HL-60/S4 treated with retinoic acid at 250 ng/mL for 4 days and 3 days (cell line): ENCODE data around the gene BMP4.

ENCODE experiments used
- in situ Hi-C: fragments of 300-500 bp; cut with MboI; formaldehyde crosslinking; loops from 2 replicates; pipeline ENCODE4 v1.7.0; 2022; ENCODE audit warnings: low sequenced_read_pairs

The BMP4 gene

GRCh38 chr14:53947094-53947445, 9.6 kb downstream of the BMP4 start:
- in situ Hi-C loops, result no loop called here

- in situ Hi-C loops, result no loop called here
Observed at GRCh38 chr14:53946404-53947093, 10.1 kb downstream of the BMP4 start.

DNA sequence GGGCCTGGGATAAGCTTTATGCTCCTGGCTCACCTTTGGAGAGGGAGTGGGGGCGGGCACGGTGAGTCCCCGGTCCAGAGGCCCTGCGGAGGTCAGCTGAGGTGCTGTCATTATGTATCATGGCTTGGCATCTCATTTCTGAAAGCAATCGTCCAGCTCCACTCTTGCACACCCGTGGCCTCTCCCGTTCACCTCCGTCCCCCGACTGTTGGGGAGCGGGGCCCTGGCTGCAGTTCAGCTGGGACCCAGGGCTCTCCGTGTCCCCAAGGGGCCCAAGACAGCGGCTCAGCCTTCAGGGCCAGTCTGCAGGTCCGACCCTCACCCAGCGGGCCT, 10.6 kb downstream of the BMP4 start:
- in situ Hi-C loops, result no loop called here

DNA sequence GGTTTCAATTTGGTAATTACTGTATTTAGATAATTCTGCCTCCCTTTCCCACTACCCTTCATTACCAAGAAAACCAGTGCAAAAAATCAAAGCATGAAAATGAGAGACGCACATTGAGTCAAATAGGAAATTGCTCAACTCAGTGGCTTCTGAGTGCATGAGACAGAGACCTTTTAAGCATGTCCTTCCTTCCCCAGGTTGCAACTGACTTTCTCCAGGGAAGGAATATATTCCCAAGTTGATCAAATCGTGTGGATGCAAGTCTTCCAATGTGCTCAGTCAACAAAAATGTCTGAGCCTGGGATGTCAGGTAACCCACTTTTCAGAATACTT, 12.9 kb downstream of the BMP4 start:
- in situ Hi-C loops, result no loop called here

- in situ Hi-C loops, result no loop called here
Observed at GRCh38 chr14:53942970-53943750, 13.5 kb downstream of the BMP4 start.

GRCh38 chr14:53938136-53938837, 18.3 kb downstream of the BMP4 start:
- in situ Hi-C loops, result no loop called here

DNA sequence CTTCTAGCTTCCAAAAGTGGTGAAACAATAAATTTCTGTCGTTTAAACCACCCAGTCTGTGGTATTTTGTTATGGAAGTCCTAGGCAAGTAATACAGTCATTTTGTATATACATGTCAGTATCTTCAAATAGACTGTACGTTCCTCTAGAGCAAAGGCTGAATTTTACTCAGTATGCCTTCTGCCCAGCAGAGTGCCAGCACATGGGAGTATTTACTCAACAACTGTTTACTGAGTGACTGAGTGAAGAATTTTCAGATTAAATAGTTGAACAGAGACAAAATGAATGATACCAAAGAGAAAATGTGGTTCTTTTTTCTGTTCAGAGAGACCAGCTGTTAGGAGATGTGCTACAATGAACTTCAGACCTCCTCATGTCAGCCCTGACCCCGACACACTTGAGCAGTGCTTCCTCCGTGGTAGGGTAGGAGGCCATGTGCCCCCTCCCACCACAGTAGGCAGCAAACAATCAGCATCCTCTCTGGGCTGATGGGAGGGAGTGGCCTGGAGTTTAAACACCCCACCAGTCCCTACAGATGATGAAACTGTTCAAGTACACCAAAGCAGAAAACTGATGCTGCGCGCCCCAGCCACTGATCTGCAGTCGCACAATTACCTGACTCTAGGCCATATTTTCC, 21.7 kb downstream of the BMP4 start:
- in situ Hi-C loops, result no loop called here

DNA sequence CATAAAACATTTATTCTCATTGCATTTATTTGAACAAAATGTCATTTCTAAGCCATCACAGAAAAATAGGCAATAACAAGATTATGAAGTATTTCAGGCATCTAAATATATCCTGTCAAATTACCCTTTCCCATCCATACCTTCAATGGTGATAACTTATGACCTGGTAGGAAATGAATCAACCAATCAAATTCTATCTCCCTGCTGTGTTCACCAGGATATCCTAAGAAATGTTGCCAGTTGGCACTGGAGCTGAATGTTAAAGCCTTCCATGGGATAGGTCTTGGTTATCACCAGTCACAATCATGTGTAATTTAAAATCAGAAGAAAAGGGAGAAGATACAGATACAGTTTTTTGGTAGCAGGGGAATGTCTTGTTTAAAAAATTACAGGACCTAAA, 23.7 kb downstream of the BMP4 start:
- in situ Hi-C loops, result no loop called here

DNA sequence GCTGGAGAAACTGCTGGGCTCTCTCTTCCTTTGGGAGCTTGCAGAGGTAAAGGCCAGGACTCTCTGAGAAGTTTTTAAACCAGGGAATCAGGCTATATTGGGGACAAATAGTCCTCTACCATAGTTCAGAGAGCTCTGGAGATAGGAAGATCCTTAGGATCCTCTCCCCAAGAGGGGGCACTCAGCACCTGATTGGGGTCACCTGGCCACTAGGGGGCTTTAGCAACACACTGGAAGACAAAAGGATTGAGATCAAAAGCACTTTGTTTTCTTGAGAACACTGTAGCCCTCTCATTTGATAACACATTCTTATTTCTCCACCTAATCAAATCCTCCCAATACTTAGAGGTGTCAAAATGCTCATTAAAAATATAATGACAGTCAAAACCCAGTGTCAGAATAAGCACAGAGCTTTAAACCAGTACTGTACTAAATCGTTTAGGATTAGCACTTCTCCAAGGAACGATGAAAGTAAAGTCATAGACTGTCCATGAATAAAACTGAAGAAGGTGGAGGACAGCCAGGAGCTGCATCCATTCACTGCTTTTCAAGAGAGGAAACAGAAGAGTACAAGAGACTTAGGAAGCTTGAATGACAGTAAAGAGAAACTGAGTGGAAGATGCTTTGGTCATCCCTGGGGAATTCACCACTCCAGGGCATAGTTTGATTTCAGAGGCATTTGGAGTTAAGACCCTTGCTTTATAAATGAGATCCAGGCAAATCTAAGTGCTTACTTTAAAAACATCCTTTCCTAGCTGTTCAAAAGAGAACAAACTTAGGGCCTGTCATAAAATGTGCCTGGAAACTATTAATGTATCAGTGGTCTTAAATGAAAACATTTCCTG, 26.5 kb downstream of the BMP4 start:
- in situ Hi-C loops, result no loop called here

DNA sequence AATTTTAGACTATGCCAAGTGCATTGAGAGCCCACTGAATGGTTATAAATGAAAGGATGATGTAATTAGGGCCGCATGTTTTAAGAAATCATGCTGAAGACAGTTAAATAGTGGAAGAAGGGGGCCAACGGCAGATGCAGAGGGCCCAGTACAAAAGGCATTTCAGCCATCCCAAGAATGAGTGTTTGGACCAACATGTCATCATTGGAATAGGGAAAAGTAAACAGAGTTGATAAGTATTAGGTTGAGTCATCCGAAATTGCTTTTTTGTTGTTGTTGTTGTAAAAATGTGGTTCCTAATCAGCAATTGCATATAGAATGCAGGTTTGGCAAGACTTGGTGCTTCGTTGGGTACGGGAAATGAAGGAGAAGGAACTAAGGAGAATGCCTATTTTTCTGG, 29.5 kb downstream of the BMP4 start:
- in situ Hi-C loops, result no loop called here

DNA sequence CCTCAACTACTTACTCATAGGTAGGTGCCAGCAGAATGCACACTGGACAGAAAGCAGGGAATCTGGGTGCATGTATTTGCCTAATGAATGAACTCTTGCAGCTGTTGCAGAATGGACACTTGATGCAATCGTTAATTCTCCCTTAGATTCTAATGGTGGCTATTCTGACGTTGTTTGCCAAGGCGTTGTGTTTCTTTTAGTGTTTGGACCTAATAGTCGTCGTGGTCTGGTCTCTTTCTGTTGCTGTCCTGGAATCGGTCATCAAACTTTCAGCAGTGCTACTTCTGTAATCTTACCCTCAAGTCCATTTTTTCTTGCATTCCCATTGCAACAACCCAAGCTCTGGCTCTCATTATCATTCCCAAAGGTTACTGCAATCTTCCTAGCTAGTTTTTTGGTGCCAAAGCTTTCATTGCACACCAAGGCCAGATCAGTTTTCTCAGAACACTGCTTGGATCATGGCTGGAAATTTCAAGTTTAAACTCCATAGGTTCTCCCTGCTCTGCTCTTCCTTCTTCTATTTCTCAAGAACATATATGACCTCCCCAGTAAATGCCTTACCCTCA, 31.3 kb downstream of the BMP4 start:
- in situ Hi-C loops, result no loop called here

DNA sequence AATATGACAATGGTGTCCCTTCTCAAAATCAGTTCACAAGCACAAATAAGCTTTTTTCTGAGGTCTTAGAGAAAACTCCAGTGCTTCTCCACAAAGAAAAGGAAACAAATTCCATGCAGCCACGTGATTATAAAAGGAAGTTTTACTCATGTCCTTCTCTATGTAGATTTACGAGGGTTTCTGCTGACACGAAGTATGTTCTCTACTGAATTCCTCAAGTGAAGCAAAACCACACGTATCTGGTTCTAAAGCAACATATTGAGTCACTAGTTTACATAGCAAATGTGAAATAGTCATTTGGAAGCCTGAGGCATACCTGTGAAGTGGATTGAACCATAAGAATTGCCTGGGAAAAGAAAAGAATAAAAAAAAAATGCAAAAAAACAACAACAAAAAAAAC, 31.9 kb downstream of the BMP4 start:
- in situ Hi-C loops, result no loop called here

- in situ Hi-C loops, result no loop called here
Observed at GRCh38 chr14:53921027-53921426, 35.6 kb downstream of the BMP4 start.

GRCh38 chr14:53916239-53916638, 40.4 kb downstream of the BMP4 start:
- in situ Hi-C loops, result no loop called here

- in situ Hi-C loops, result no loop called here
Observed at GRCh38 chr14:53915364-53916014, 41.1 kb downstream of the BMP4 start.

GRCh38 chr14:53912021-53912420, 44.6 kb downstream of the BMP4 start:
- in situ Hi-C loops, result no loop called here

DNA sequence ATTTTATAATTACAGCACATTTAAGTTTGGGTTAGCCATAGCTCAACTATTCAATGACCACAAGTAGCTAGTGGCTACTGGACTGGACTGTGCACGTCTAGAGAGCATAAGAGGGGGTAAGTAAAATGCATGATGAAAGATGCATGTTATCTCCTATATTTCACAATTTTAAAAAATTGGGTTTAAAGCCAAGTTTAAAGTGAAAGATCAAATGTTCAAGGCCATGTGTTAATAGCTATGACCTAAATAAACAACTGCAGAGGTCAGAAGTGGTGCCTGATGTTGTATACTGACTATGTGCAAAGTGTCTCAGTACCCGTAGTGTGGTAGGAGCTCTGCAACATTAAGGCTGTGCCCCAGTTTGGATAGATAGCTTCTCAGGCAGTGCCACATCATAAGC, 48.2 kb downstream of the BMP4 start:
- in situ Hi-C loops, result no loop called here

DNA sequence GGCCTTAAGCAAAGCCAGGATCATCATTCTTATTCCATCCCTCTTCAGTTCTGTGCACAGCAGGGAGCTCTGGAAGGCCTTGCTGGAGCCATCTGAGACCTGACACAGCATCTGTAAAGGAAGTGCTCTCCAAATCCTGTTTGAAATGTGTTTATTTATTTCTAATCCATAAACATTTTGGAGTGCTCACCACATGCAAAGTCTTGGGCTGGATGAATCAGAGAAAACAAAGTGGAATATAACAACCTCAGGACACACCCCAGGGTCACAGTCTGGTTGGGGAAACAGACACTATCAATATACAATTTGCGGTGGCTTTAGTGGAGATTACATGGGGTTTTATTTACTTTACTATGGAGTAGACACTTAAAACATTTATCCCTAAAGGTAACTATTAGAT, 54.3 kb downstream of the BMP4 start:
- in situ Hi-C loops, result no loop called here

- in situ Hi-C loops, result no loop called here
Observed at GRCh38 chr14:53900499-53900898, 56.1 kb downstream of the BMP4 start.
